ENCODE measurements around the gene IER2. TPM values are rescaled to one million over a fixed set of nuclear protein-coding genes. Genes with fewer than 3 reads are reported as not detected.
"Not testable (repeated sequence)": the region's sequence is repeated elsewhere in the genome, so short reads cannot be mapped to it uniquely, and the experiment has no call there.

The IER2 gene
- polyA plus RNA-seq, 1 donor = 75.7 TPM

DNA sequence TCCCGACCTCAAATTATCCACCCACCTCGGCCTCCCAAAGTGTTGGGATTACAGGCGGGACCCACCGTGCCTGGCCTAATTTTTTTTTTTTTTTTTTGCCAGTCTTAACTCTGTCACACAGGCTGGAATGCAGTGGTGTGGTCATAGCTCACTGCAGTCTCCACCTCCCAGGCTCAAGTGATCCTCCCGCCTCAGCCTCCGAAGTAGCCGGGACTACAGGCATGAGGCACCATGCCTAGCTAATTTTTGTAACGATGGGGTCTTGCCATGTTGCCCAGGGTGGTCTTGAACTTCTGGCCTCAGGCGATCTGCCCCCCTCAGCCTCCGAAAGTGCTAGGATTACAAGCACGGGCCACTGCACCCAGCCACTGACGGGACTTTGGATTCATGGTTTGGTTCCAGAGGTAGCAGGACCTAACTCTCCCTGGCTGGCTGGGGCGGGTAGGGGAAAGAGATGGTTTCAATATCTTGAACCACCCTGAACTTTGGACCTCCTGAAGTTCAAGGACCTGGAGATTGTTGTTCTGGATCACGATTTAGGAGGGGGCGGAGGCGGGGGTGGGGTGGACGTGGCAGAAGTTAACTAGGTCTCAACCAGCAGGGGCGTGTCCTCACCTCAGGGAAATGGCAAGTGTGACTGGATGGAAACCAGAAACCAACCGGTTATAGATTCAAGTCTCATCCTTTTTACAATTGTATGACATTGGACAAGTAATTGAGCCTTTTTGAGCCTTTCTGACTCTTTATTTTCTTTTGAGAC lies 40.8 kb downstream of the IER2 start:
- DNase-seq = no peak

GRCh38 chr19:13195678-13196077 lies 45.5 kb downstream of the IER2 start:
- no peak for DNase-seq

DNA sequence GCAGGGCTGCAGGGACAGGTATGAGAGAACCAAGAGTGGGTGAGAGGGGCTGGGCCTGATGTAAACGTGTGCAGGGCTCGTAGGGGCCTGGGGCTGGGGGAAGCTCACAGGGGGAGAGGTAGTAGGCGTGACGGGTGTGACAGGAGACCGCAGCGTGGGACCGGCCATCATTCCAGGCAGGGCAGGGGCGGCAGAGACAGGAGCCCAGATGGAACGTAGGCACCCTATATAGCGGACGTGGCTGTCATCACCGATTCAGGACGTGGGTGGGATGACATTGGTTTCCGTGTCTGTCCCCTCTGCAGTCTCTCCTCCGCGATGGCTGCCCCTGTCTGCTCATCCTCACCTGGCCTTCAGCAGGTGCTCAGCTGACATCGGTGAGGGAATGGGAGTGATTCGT lies 48.4 kb downstream of the IER2 start:
- DNase-seq = no peak

- DNase-seq = not testable (repeated sequence)
Measured at GRCh38 chr19:13202112-13202511, 51.9 kb downstream of the IER2 start.

Other genes starting within 250 kb of the IER2 start
- 3.4 TPM for gene SYCE2, start 231.1 kb upstream of the IER2 start, polyA plus RNA-seq (ENCODE audit: insufficient read length)
- gene FARSA, start 216.7 kb upstream of the IER2 start, polyA plus RNA-seq (ENCODE audit: insufficient read length) = 41.5 TPM
- gene CALR, start 211.8 kb upstream of the IER2 start, polyA plus RNA-seq (ENCODE audit: insufficient read length) = 783 TPM
- 71.9 TPM for gene RAD23A, start 204.5 kb upstream of the IER2 start, polyA plus RNA-seq (ENCODE audit: insufficient read length)
- gene GADD45GIP1, start 193.2 kb upstream of the IER2 start, polyA plus RNA-seq (ENCODE audit: insufficient read length) = 25.2 TPM
- 0.18 TPM for gene DAND5, start 180.8 kb upstream of the IER2 start, polyA plus RNA-seq (ENCODE audit: insufficient read length)
- 14.6 TPM for gene NFIX, start 154.9 kb upstream of the IER2 start, polyA plus RNA-seq (ENCODE audit: insufficient read length)
- gene LYL1, start 47.6 kb upstream of the IER2 start, polyA plus RNA-seq (ENCODE audit: insufficient read length) = 2.8 TPM
- gene TRMT1, start 33.7 kb upstream of the IER2 start, polyA plus RNA-seq (ENCODE audit: insufficient read length) = 42.0 TPM
- gene NACC1, start 32.1 kb upstream of the IER2 start, polyA plus RNA-seq (ENCODE audit: insufficient read length) = 20.6 TPM
- gene STX10, start within 50 bp of the IER2 start, polyA plus RNA-seq (ENCODE audit: insufficient read length) = 47.0 TPM

Measured in left kidney (tissue), 2 donors.